ENCODE data around the gene HTT. TPM values are rescaled to one million over a fixed set of nuclear protein-coding genes. Genes with fewer than 3 reads are reported as not detected.

Gene HTT
- total RNA-seq, 1 donor from 2014 or later: 49.8 TPM

DNA sequence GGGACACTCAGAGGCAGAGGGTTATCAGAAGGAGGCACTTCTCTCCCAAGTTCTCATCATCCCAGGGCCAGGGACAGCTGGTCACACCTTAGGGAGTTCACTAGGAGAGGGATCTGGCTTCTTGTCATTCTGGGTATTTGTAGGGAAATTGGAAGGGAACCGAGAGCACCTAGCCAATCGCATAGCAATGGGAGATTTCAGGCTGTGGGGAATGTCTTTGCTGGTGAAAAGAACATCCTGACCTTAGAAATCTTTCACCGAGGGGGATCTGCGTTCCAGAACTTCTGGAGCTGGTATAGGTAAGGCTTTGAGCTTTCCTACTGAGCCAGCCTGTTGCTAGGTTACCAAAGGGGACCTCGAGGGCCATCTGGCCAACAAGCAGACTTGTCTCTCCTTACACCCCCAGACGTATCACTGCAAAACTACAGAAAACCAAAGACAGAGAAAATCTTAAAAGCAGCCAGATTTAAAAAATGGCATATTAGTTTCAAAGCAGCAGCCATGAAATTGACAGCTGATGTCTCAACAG, 6.9 kb upstream of the HTT start:
- H3K27ac ChIP-seq: no peak overlapping the region
- no peaks in the 10 kb centered on the region for H3K36me3 ChIP-seq
- intact Hi-C loops (cut with DNase I): no loop called here
- no peaks in the 10 kb centered on the region for H3K27me3 ChIP-seq
- no peaks in the 10 kb centered on the region for H3K9me3 ChIP-seq
- no peak overlapping the region for H3K4me3 ChIP-seq
- no peak for DNase-seq (ENCODE audit: extremely low spot score in 2 of 2)
- TF ChIP-seq POLR2AphosphoS5 (IDR thresholded peaks at IDR 0.05; ENCODE audit: insufficient read depth in 1 of 2, low read depth in 1 of 2): no peak
- TF ChIP-seq, protein P1, sequence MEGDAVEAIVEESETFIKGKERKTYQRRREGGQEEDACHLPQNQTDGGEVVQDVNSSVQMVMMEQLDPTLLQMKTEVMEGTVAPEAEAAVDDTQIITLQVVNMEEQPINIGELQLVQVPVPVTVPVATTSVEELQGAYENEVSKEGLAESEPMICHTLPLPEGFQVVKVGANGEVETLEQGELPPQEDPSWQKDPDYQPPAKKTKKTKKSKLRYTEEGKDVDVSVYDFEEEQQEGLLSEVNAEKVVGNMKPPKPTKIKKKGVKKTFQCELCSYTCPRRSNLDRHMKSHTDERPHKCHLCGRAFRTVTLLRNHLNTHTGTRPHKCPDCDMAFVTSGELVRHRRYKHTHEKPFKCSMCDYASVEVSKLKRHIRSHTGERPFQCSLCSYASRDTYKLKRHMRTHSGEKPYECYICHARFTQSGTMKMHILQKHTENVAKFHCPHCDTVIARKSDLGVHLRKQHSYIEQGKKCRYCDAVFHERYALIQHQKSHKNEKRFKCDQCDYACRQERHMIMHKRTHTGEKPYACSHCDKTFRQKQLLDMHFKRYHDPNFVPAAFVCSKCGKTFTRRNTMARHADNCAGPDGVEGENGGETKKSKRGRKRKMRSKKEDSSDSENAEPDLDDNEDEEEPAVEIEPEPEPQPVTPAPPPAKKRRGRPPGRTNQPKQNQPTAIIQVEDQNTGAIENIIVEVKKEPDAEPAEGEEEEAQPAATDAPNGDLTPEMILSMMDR (IDR thresholded peaks at IDR 0.05): no peak
- no peak for TF ChIP-seq POLR2A (IDR thresholded peaks at IDR 0.05)
- no peaks in the 10 kb centered on the region for H3K4me1 ChIP-seq

DNA sequence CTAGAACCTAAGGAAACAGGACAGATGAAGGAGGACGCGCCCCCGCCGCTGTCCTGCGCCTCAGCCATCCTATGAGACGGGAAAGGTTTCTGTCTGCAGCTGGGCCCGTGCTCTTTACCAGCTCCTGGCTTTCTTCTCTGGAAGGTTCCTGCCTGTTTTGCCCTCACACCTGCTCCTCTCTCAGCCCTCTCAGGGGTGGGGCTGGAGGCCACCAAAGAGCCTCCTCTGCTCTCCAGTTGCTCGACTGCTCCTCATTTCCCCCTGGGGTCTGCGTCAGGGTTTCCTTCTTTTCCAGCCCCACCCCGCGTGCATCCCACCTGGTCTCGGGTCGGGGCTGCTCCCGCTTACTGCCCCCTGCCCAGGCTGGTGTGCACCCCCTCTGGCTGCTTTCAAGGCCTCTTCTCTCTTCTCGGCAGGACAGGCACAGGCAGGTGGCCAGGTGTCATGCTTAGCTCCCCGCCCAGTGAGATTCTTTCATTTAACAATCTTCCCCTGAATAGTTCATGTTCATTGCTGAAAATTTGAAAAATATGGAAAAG, 4.8 kb upstream of the HTT start:
- Histone ChIP-seq H3K9me3 (no peaks in the 10 kb centered on the region), H3K4me1 (peaks cover 8% of the 10 kb centered on the region), H3K36me3 (no peaks in the 10 kb centered on the region), H3K4me3 (no peak overlapping the region), H3K27ac (no peak overlapping the region), H3K27me3 (no peaks in the 10 kb centered on the region)
- intact Hi-C loops (cut with DNase I): no loop called here
- DNase-seq (ENCODE audit: extremely low spot score in 2 of 2): no peak
- TF ChIP-seq, protein P1 (IDR thresholded peaks at IDR 0.05): no peak
- TF ChIP-seq POLR2A (IDR thresholded peaks at IDR 0.05) (no peak), POLR2AphosphoS5 (IDR thresholded peaks at IDR 0.05; ENCODE audit: insufficient read depth in 1 of 2, low read depth in 1 of 2) (no peak)

DNA sequence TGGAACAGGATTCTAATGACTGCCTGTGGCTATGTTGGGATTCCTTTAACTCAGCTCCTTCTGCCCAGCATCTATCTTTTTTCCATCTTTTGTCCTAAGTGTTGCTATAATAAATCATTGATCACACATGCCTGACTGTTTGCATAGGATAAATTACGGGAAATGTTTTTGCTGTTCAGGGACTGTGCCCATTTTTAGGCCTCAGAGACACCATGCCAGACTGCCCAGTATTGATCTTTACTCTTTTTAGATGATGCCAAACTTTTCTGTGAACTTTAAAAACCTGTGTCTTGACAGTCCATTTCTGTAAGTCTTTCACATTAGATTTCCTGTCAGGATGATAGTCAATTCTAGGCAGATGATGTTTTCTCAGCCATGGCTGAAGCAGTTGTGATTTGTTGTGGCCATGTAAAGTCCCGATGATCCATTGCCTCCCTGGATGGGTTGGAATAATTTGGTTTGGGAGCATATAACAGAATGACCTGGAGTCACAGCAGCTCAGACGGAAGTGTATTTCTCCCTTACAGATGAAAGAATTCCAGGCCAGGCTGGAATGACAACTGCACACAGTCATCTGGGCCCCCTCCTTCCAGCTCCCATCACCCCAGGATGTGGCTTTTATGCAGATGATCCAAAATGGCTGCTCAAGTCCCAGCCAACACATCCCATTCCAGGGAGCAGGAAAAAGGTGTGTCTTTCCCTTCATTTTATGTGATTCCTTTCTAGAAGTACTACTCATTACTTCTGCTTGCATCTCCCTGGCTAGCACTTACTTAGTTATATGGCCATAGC, 3.6 kb upstream of the HTT start:
- intact Hi-C loops (cut with DNase I): no loop called here
- no peak for TF ChIP-seq POLR2AphosphoS5 (IDR thresholded peaks at IDR 0.05; ENCODE audit: insufficient read depth in 1 of 2, low read depth in 1 of 2)
- TF ChIP-seq, protein P1 (IDR thresholded peaks at IDR 0.05): no peak
- no peak overlapping the region for H3K4me3 ChIP-seq

DNA sequence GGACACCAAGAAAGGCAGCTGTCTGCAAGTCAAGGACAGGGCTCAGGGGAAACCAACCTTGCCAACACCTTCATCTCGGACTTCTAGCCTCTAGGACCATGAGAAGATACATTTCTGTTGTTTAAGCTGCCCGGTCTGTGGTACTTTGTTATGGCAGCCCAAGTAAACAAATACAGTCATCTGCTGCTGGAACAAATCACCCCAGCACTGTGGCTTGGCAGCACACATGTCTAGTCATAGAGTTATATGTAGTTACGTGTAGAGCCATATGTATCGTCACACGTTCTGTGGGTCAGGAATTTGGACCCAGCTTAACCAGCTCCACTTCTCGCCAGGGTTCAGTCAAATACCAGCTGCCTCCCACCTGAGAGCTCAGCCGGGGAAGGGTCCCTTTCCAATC, 2.7 kb upstream of the HTT start:
- Histone ChIP-seq H3K27me3 (no peaks in the 10 kb centered on the region), H3K9me3 (no peaks in the 10 kb centered on the region), H3K4me1 (peaks cover 26% of the 10 kb centered on the region), H3K27ac (no peak overlapping the region), H3K36me3 (no peaks in the 10 kb centered on the region), H3K4me3 (no peak overlapping the region)
- DNase-seq (ENCODE audit: extremely low spot score in 2 of 2): no peak
- intact Hi-C loops (cut with DNase I): no loop called here
- TF ChIP-seq POLR2A (IDR thresholded peaks at IDR 0.05) (no peak), POLR2AphosphoS5 (IDR thresholded peaks at IDR 0.05; ENCODE audit: insufficient read depth in 1 of 2, low read depth in 1 of 2) (no peak)
- TF ChIP-seq, protein P1 (IDR thresholded peaks at IDR 0.05): no peak

More for the DNA sequence above, 3.6 kb upstream of the HTT start:
- Histone ChIP-seq H3K9me3 (no peaks in the 10 kb centered on the region), H3K27me3 (no peaks in the 10 kb centered on the region), H3K36me3 (no peaks in the 10 kb centered on the region), H3K4me1 (peaks cover 17% of the 10 kb centered on the region), H3K27ac (no peak overlapping the region)
- no peak for DNase-seq (ENCODE audit: extremely low spot score in 2 of 2)
